Measurements from ENCODE around the gene LRRC45.

LRRC45 gene

GRCh38 chr17:81994593-81995462 lies 28.3 kb upstream of the LRRC45 start:
- DNase-seq (ENCODE audit: low read depth), result no peak

GRCh38 chr17:81995463-81996231 lies 27.5 kb upstream of the LRRC45 start:
- DNase-seq (ENCODE audit: low read depth), result no peak

- DNase-seq (ENCODE audit: low read depth), result no peak
These were observed 26.8 kb upstream of the LRRC45 start for GRCh38 chr17:81996232-81996756.

- no peak for DNase-seq (ENCODE audit: low read depth)
These were observed 26.2 kb upstream of the LRRC45 start for GRCh38 chr17:81996757-81997441.

- no peak for DNase-seq (ENCODE audit: low read depth)
These were observed 24.9 kb upstream of the LRRC45 start for GRCh38 chr17:81998212-81998611.

GRCh38 chr17:81998691-81999438 lies 24.2 kb upstream of the LRRC45 start:
- no peak for DNase-seq (ENCODE audit: low read depth)

- DNase-seq (ENCODE audit: low read depth), result no peak
These were observed 23.5 kb upstream of the LRRC45 start for GRCh38 chr17:81999587-81999975.

GRCh38 chr17:81999976-82000802 lies 22.9 kb upstream of the LRRC45 start:
- no peak for DNase-seq (ENCODE audit: low read depth)

- no peak for DNase-seq (ENCODE audit: low read depth)
These were observed 22.1 kb upstream of the LRRC45 start for GRCh38 chr17:82000803-82001570.

- DNase-seq (ENCODE audit: low read depth), result no peak
These were observed 21.5 kb upstream of the LRRC45 start for GRCh38 chr17:82001571-82002056.

GRCh38 chr17:82003411-82004381 lies 19.4 kb upstream of the LRRC45 start:
- no peak for DNase-seq (ENCODE audit: low read depth)

- no peak for DNase-seq (ENCODE audit: low read depth)
These were observed 18.3 kb upstream of the LRRC45 start for GRCh38 chr17:82004517-82005455.

GRCh38 chr17:82005701-82006348 lies 17.3 kb upstream of the LRRC45 start:
- no peak for DNase-seq (ENCODE audit: low read depth)

- DNase-seq (ENCODE audit: low read depth), result no peak
These were observed 16.5 kb upstream of the LRRC45 start for GRCh38 chr17:82006468-82007227.

- no peak for DNase-seq (ENCODE audit: low read depth)
These were observed 15.9 kb upstream of the LRRC45 start for GRCh38 chr17:82007228-82007494.

GRCh38 chr17:82007495-82008257 lies 15.4 kb upstream of the LRRC45 start:
- DNase-seq (ENCODE audit: low read depth), result no peak

All from CMK (cell line).